ENCODE data around the gene MGAT4B.

- TF ChIP-seq EZH2 (IDR thresholded peaks at IDR 0.05; ENCODE audit: low read length) (no peak), CTCF (optimal IDR thresholded peaks at IDR 0.05 in 1 of 3, IDR thresholded peaks at IDR 0.05 in 1 of 3, conservative IDR thresholded peaks at IDR 0.05 in 1 of 3; ENCODE audit: extremely low read depth in 1 of 3, insufficient read depth in 2 of 3, low read length in 3 of 3) (no peak)
These were observed 29.2 kb downstream of the MGAT4B start for GRCh38 chr5:179777456-179777855.

Measured in keratinocyte (primary cell).